ENCODE data around the gene CYP19A1.
"Not testable (repeated sequence)": the region's sequence is repeated elsewhere in the genome, so short reads cannot be mapped to it uniquely, and the experiment has no call there.

The CYP19A1 gene

DNA sequence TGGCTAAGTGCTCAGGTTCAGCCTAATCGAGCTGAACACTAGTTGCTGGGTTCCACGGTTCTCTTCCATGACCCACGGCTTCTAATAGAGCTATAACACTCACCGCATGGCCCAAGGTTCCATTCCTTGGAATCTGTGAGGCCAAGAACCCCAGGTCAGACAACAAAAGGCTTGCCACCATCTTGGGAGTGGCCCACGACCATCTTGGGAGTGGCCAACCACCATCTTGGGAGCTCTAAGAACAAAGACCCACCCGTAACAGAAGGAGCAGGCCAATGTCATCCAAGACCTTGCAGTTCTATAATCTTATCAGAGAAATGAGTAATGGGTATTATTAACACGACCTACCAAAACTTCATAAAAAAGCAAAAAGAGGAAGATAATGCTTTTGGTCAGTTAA, 77.3 kb downstream of the CYP19A1 start:
- not testable (repeated sequence) for DNase-seq (ENCODE audit: low read depth in 3 of 3)

GRCh38 chr15:51260202-51260601, 78.2 kb downstream of the CYP19A1 start:
- DNase-seq (ENCODE audit: low read depth in 3 of 3), result no peak

GRCh38 chr15:51255533-51255932, 82.9 kb downstream of the CYP19A1 start:
- no peak for DNase-seq (ENCODE audit: low read depth in 3 of 3)

DNA sequence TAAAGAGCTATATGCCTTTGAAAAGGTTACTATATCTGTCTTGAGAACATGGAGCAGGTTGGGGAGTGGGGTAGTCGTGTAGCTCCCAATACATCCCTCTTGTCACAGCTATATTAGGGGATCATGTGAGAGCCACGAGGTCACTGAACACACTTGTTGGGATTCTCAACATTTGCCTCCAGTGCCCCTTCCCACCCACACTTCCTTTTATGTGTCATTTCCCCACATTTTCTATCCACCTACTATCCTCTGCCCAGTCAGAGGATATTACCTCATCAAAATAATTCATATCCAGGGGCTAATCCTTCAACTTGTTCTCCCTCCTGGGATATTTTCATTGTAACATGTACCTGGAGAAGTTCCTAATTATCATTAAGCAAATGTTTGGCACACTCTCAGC, 85.0 kb downstream of the CYP19A1 start:
- DNase-seq (ENCODE audit: low read depth in 3 of 3), result no peak

DNA sequence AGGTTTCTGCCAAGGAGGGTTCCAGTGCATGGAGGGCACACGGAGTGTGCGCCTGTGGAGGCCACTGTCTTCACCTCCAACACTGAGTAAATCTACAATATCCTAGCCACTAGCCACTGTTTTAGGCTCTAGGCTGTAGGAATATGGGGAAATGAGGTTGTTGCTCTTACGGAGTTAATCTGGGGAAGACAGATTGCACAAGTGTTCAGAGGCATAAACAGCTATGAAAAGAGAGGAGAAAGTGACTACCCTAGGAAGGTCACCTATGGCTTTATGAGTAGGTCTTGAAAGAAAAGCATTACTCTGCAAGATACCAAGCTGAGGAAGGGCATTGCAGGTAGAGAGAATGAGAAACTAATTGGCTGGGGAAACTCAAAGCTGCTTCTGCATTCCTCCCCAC, 85.7 kb downstream of the CYP19A1 start:
- no peak for DNase-seq (ENCODE audit: low read depth in 3 of 3)

DNA sequence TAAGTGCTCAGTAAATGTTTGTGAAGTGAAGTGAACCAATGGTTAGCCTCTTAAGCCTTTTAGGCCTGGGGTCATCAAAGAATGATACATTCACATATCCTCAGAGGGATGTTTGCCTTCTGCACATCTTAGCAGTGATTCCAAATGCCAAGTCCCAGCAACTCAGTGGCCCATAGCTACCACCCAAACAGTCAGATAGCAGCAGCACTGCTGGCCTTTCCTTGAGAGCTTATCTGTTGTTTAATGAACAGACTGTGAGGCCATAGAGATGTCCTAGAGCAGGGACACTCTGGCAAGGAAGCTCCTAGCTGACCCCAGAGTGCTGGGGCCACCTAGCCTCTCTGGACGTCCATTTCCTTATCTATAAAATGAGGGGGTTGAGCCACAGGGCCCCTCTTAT, 86.8 kb downstream of the CYP19A1 start:
- no peak for DNase-seq (ENCODE audit: low read depth in 3 of 3)

DNA sequence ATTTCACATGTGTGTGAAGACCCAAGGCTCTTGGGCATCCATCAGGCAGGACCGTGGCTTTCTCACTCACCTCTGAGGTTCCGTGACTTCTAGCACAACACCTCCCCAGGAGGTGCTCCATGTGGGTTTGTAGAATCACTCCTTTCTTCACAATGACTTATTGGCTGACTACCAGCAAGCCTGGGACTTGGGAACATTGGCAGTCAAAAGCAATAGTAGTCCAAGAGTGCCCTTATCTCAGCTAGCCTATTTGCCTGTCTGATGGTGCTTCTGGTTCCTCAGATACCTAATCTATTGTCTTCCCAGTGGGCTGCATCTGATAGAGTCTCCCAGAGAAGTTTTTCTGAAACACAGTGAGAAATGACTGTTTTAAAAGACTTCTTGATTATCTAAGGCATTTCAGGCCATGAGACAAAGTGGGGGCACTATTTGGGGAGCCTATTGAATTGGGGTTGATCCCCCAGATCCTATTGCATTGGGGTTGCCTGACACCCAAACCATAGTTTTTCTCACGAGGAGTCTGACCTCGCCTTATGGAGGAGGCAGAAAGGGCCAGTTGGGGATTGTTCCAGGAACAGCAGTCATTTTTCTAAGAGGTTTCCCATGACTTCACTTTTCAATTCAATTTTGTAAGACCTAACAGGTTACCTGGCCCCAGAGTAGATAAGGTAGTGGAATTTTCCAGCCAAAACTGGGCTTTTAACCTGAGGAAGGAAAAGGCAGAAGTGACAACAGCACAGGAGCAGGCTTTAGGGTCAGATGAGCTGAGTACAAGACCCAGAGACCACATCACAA, 88.0 kb downstream of the CYP19A1 start:
- DNase-seq (ENCODE audit: low read depth in 3 of 3), result no peak

GRCh38 chr15:51245628-51246027, 92.8 kb downstream of the CYP19A1 start:
- DNase-seq (ENCODE audit: low read depth in 3 of 3), result no peak

GRCh38 chr15:51244423-51244869, 94.0 kb downstream of the CYP19A1 start:
- no peak for DNase-seq (ENCODE audit: low read depth in 3 of 3)

DNA sequence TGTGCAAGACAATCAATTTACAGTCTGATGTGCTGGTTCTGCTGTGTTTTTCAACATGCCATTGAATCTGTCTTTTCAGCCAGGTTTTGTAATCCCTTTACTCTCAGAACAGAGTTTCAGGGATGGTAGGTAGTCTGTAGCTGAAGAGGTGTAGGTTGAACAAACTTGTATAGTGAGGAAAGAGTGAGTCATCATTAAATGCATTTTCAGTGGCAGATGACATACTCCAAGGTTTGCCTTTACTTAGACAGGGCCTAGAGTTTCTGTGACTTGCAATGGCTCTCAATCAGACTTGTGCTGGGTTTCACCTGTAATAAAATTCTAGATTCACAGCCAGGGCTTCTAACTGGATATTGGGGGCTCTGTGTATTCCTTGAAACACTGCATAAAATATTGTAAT, 94.6 kb downstream of the CYP19A1 start:
- no peak for DNase-seq (ENCODE audit: low read depth in 3 of 3)

DNA sequence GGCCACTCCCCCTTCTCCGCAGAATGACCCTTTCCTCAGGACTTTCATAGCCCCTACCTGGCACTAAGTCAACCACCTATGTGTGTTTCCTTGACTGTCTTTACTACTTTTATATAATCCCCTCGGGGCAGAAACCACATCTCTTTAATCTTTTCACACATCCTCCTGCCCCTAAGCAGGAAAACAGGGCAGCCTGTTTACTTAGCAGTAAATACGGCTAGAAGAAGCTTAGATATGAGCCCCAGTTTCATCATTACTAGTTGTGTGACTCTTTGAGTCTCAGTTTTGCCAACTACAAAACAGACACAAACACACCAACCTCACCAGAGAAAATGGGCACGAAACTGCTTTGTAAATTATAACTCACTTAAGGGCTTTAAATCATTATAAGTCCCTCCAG, 98.3 kb downstream of the CYP19A1 start:
- DNase-seq (ENCODE audit: low read depth in 3 of 3), result no peak

GRCh38 chr15:51237816-51238215, 100.6 kb downstream of the CYP19A1 start:
- DNase-seq (ENCODE audit: low read depth in 3 of 3), result no peak

DNA sequence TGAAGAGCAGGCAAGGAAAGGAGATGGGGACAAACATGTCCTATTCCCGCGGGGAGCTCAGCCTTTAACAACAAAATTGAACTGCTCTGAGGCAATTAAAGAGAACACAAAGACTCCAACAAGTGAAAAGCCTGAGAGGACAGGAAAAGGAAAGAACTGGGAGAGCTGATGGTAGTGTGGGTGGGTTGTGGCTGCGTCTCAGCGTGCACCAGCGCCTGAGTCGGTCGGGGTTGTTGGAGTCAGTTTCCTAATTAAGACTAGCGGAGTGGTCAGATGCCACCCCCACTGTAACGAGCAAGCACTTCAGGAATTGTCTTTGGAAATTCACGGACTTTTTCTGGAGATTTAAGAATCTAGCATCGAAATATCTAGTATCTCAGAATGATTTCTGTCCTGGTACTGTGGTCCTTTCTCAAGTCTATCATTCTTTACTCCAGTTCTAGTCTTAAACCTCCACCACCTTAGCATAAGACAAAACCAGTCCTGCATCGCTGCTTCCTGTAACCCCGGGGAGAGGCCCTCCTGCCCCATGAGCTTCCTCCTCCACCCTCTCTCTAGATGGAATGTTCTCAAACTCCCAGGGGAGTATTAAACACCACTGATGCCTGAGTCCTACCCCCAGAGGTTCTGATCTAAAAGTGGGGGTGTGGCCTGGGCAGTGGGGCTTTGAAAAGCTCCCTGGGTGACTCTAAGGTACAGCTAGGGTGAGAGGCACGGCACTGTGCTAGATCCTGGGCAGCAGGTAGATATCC, 104.0 kb downstream of the CYP19A1 start:
- DNase-seq (ENCODE audit: low read depth in 3 of 3), result no peak

DNA sequence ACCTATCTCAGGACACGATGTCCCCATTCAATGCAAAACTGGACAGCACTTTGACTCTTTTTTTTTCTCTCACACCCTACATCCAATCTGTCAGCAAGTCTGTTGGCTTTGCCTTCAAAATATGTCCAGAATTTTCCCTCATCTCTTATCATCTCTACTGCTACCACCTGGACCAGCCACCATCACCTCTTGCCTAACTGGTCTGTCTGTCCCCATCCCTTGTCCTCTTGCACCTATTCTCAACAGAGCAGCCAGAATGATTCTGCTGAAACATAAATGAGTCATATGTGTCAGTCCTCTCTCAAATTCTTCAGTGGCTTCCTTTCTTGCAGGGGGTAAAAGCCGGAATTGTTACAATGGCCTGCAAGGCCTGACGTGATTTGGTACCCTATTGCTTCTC, 105.8 kb downstream of the CYP19A1 start:
- DNase-seq (ENCODE audit: low read depth in 3 of 3), result no peak

DNA sequence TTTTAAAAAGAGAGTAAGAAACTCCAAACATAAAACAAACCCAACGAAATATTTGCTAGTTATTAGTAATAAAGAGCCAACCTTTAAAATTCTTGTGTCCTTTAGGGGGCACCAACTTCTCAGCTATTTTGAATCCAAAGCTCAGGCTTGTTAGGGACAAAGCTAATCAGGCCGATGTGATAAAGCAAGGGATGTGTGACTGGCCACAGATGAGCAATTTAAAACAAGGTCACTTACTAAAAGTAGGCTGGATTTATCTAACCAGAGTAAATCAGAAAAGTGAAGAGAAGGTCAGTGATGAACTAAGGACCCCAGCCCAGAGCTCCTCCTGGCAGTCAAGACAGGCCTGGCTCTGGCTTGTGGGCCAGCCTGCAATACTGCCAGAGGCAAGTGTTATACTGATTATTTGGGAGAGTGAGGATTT, 108.5 kb downstream of the CYP19A1 start:
- no peak for DNase-seq (ENCODE audit: low read depth in 3 of 3)

GRCh38 chr15:51227940-51228732, 110.3 kb downstream of the CYP19A1 start:
- DNase-seq (ENCODE audit: low read depth in 3 of 3), result peak in 1 of 3 experiments; percentile 2

- DNase-seq (ENCODE audit: low read depth in 3 of 3), result no peak
Observed at GRCh38 chr15:51226576-51227210, 111.7 kb downstream of the CYP19A1 start.

GRCh38 chr15:51224428-51224827, 114.0 kb downstream of the CYP19A1 start:
- no peak for DNase-seq (ENCODE audit: low read depth in 3 of 3)

- DNase-seq (ENCODE audit: low read depth in 3 of 3), result no peak
Observed at GRCh38 chr15:51223771-51224229, 114.6 kb downstream of the CYP19A1 start.

GRCh38 chr15:51218299-51218938, 120.0 kb downstream of the CYP19A1 start:
- DNase-seq (ENCODE audit: low read depth in 3 of 3), result no peak

DNA sequence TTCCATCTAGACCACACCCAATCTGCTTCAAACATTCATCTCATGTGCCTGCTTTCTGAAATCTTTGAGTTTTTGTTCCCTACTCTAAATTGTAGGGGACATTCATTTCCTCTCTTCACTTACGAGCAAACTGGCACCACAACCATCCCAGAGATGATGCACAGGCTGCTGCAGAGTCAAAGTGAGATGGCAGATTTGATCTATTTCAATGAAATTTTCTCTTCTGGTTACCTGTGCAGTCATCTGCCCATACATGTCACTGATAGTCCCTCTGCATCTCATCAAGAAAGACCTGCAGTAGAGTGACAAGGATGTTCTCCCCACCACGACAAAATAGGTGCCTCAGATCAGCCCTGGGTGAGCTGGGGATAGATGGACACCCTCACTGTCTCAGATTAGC, 125.5 kb downstream of the CYP19A1 start:
- DNase-seq (ENCODE audit: low read depth in 3 of 3), result no peak
